ENCODE measurements around the gene GARNL3.

The GARNL3 gene

GRCh38 chr9:127318651-127319167 lies 54.1 kb downstream of the GARNL3 start:
- POLR2A ChIA-PET: no interaction called here
- TF ChIP-seq ZNF214 (tag by site-specific recombination; IDR thresholded peaks at IDR 0.05; ENCODE audit: borderline replicate concordance): no peak
- TF ChIP-seq ZSCAN18 (tag by site-specific recombination; IDR thresholded peaks at IDR 0.05): no peak
- TF ChIP-seq ZNF416 (tag by site-specific recombination; IDR thresholded peaks at IDR 0.05): no peak
- no peak for TF ChIP-seq YY1 (tag by site-specific recombination; IDR thresholded peaks at IDR 0.05)
- TF ChIP-seq KLF8 (tag by site-specific recombination; IDR thresholded peaks at IDR 0.05): no peak
- TF ChIP-seq ZNF785 (tag by site-specific recombination; IDR thresholded peaks at IDR 0.05): no peak
- TF ChIP-seq ZNF488 (tag by site-specific recombination; IDR thresholded peaks at IDR 0.05): no peak
- TF ChIP-seq FEZF1 (tag by site-specific recombination; IDR thresholded peaks at IDR 0.05): no peak
- TF ChIP-seq SCRT2 (tag by site-specific recombination; IDR thresholded peaks at IDR 0.05): peak; percentile 48; the same call in 1 of the 2 replicates
- no peak for TF ChIP-seq ZNF391 (tag by site-specific recombination; IDR thresholded peaks at IDR 0.05; ENCODE audit: borderline replicate concordance, low read depth)
- TF ChIP-seq OSR2 (tag by site-specific recombination; IDR thresholded peaks at IDR 0.05): peak; percentile 61
- TF ChIP-seq, protein P1, sequence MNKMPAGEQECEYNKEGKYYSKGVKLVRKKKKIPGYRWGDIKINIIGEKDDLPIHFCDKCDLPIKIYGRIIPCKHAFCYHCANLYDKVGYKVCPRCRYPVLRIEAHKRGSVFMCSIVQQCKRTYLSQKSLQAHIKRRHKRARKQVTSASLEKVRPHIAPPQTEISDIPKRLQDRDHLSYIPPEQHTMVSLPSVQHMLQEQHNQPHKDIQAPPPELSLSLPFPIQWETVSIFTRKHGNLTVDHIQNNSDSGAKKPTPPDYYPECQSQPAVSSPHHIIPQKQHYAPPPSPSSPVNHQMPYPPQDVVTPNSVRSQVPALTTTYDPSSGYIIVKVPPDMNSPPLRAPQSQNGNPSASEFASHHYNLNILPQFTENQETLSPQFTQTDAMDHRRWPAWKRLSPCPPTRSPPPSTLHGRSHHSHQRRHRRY (tag by site-specific recombination; IDR thresholded peaks at IDR 0.05): no peak
- H3K9me3 ChIP-seq (ENCODE audit: control insufficient read depth, insufficient read depth, low read depth, low read length): no peaks in the 10 kb centered on the region
- no peak overlapping the region for H3K4me3 ChIP-seq (ENCODE audit: low read depth, low read length)
- no peaks in the 10 kb centered on the region for H3K4me1 ChIP-seq (ENCODE audit: control insufficient read depth, insufficient read depth, low read length)
- no peak overlapping the region for H3K27ac ChIP-seq (ENCODE audit: extremely low read depth, low read depth, low read length)
- CTCF ChIA-PET: interaction anchor here (0.8 to 1.5 kb wide), 5 partner anchors 19 to 104 kb away, joined by 3 to 7 read pairs (median 4); no protein-coding TSS in a partner anchor
- H3K36me3 ChIP-seq (ENCODE audit: control insufficient read depth in 2 of 2, insufficient read depth in 1 of 2, low read length in 2 of 2): peaks cover 0 to 21% of the 10 kb centered on the region in 2 experiments; a peak in 2 of 3 replicates

DNA sequence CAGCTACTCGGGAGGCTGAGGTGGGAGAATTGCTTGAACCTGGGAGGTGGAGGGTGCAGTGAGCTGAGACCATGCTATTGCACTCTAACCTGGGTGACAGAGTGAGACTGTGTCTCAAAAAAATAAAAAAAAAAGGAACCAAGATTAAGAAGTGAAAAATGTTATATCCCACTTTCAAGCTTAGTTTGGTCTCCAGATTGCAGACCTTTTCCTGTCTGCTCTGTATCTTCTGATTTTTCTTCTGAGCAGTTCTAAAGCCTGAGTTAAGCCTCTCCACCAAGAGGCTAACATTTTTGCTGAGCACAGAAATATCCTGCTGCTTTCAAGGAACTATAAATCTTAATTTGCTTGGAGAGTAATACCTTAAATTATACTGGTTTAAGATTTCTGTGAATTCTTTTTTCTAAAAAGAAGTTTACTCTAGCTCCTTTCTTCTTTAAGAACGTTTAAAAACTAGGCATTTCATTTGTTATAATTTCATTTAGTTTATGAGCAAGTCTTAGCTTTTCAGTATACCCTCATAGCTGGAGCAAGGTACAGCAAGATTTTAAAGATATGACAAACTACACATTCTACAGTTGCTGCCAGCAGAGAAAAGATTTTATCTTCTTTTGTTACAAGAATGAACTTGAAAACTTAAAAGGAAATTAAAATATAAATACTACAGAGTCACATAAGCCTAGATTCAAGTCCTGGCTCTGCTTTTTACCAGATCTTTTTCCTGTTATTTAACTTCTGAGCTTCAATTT lies 55.0 kb downstream of the GARNL3 start:
- TF ChIP-seq SCRT1 (tag by site-specific recombination; IDR thresholded peaks at IDR 0.05; ENCODE audit: borderline replicate concordance): no peak
- no peak for TF ChIP-seq TRIM28 (IDR thresholded peaks at IDR 0.05; ENCODE audit: borderline replicate concordance, low read length)
- no peak for TF ChIP-seq SP3 (tag by site-specific recombination; IDR thresholded peaks at IDR 0.05)
- TF ChIP-seq ZNF24 (tag by site-specific recombination; IDR thresholded peaks at IDR 0.05): no peak
- TF ChIP-seq ZNF114 (tag by site-specific recombination; IDR thresholded peaks at IDR 0.05): no peak
- no peak for TF ChIP-seq GLIS2 (tag by site-specific recombination; IDR thresholded peaks at IDR 0.05)
- no peak for TF ChIP-seq ZNF658 (tag by site-specific recombination; IDR thresholded peaks at IDR 0.05)
- TF ChIP-seq, protein P2, sequence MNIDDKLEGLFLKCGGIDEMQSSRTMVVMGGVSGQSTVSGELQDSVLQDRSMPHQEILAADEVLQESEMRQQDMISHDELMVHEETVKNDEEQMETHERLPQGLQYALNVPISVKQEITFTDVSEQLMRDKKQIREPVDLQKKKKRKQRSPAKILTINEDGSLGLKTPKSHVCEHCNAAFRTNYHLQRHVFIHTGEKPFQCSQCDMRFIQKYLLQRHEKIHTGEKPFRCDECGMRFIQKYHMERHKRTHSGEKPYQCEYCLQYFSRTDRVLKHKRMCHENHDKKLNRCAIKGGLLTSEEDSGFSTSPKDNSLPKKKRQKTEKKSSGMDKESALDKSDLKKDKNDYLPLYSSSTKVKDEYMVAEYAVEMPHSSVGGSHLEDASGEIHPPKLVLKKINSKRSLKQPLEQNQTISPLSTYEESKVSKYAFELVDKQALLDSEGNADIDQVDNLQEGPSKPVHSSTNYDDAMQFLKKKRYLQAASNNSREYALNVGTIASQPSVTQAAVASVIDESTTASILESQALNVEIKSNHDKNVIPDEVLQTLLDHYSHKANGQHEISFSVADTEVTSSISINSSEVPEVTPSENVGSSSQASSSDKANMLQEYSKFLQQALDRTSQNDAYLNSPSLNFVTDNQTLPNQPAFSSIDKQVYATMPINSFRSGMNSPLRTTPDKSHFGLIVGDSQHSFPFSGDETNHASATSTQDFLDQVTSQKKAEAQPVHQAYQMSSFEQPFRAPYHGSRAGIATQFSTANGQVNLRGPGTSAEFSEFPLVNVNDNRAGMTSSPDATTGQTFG (tag by site-specific recombination; IDR thresholded peaks at IDR 0.05; ENCODE audit: borderline replicate concordance): no peak
- TF ChIP-seq ZNF830 (tag by site-specific recombination; IDR thresholded peaks at IDR 0.05; ENCODE audit: low read depth): no peak
- TF ChIP-seq ZBTB17 (tag by site-specific recombination; IDR thresholded peaks at IDR 0.05): no peak
- no peak for TF ChIP-seq ZNF140 (tag by site-specific recombination; IDR thresholded peaks at IDR 0.05)
- no peak for TF ChIP-seq ZBTB21 (tag by site-specific recombination; IDR thresholded peaks at IDR 0.05)
- TF ChIP-seq, protein P3, sequence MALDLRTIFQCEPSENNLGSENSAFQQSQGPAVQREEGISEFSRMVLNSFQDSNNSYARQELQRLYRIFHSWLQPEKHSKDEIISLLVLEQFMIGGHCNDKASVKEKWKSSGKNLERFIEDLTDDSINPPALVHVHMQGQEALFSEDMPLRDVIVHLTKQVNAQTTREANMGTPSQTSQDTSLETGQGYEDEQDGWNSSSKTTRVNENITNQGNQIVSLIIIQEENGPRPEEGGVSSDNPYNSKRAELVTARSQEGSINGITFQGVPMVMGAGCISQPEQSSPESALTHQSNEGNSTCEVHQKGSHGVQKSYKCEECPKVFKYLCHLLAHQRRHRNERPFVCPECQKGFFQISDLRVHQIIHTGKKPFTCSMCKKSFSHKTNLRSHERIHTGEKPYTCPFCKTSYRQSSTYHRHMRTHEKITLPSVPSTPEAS (tag by site-specific recombination; IDR thresholded peaks at IDR 0.05): no peak
- no peak for TF ChIP-seq HOXA7 (CRISPR knock-in tag; IDR thresholded peaks at IDR 0.05; ENCODE audit: borderline replicate concordance)
- TF ChIP-seq MYNN (tag by site-specific recombination; IDR thresholded peaks at IDR 0.05; ENCODE audit: borderline replicate concordance): no peak
- H3K4me3 ChIP-seq (ENCODE audit: low read depth, low read length): no peak overlapping the region
- no peaks in the 10 kb centered on the region for H3K4me1 ChIP-seq (ENCODE audit: control insufficient read depth, insufficient read depth, low read length)
- no peaks in the 10 kb centered on the region for H3K9me3 ChIP-seq (ENCODE audit: control insufficient read depth, insufficient read depth, low read depth, low read length)
- CTCF ChIA-PET: interaction anchor here (0.6 to 1.5 kb wide), 6 partner anchors 9 to 105 kb away, joined by 3 to 7 read pairs (median 4); no protein-coding TSS in a partner anchor
- H3K27ac ChIP-seq (ENCODE audit: extremely low read depth, low read depth, low read length): no peak overlapping the region
- POLR2A ChIA-PET: no interaction called here
- H3K36me3 ChIP-seq (ENCODE audit: control insufficient read depth in 2 of 2, insufficient read depth in 1 of 2, low read length in 2 of 2): peaks cover 0 to 16% of the 10 kb centered on the region in 2 experiments; a peak in 2 of 3 replicates
